Coronary artery (tissue), 2 donors: ENCODE results near the gene RHO.

ENCODE experiments used
- DNase-seq: peaks from one replicate; pipeline ENCODE4 v3.0.0-alpha.2; 2017; ENCODE audit warnings: low spot score
- H3K27ac ChIP-seq, 2 donors: fragments of 200-600 bp; sonication (generic); one replicate each; pipeline ENCODE4 v1.5.1; 2016 to 2019
- H3K4me3 ChIP-seq: fragments of 200-600 bp; sonication (generic); 2 replicates; pipeline ENCODE4 v1.5.1; 2016; ENCODE audit warnings: mild to moderate bottlenecking, moderate library complexity
- CTCF ChIP-seq: fragments of 200-600 bp; sonication (generic); IDR thresholded peaks from one replicate; pipeline ENCODE4 v1.5.1; 2019; ENCODE audit warnings: antibody characterized with exemption

Gene RHO

GRCh38 chr3:129561619-129562248, 33.3 kb downstream of the RHO start:
- TF ChIP-seq CTCF, result no peak
- Histone ChIP-seq H3K4me3 (no peak overlapping the region), H3K27ac (peak overlapping the region; percentile 89)
- no peak for DNase-seq

GRCh38 chr3:129562803-129563202, 34.4 kb downstream of the RHO start:
- TF ChIP-seq CTCF, result no peak
- no peak for DNase-seq
- H3K27ac ChIP-seq, result peak overlapping the region in 1 of 2 donors; percentile 89
- H3K4me3 ChIP-seq, result no peak overlapping the region

- TF ChIP-seq CTCF, result no peak
- DNase-seq, result no peak
- H3K4me3 ChIP-seq, result no peak overlapping the region
- H3K27ac ChIP-seq, result peak overlapping the region in 1 of 2 donors; percentile 89
Measured at GRCh38 chr3:129563332-129563731, 34.9 kb downstream of the RHO start.

GRCh38 chr3:129563850-129564535, 35.6 kb downstream of the RHO start:
- Histone ChIP-seq H3K27ac (peak overlapping the region; percentile 58 to 89), H3K4me3 (no peak overlapping the region)
- no peak for TF ChIP-seq CTCF
- DNase-seq, result no peak

GRCh38 chr3:129564981-129565644, 36.7 kb downstream of the RHO start:
- no peak for DNase-seq
- Histone ChIP-seq H3K4me3 (no peak overlapping the region), H3K27ac (peak overlapping the region in 1 of 2 donors; percentile 89)
- TF ChIP-seq CTCF, result no peak

GRCh38 chr3:129565902-129566301, 37.5 kb downstream of the RHO start:
- peak overlapping the region in 1 of 2 donors; percentile 21 for H3K27ac ChIP-seq
- no peak overlapping the region for H3K4me3 ChIP-seq
- DNase-seq, result no peak
- no peak for TF ChIP-seq CTCF
